ENCODE results near the gene ZNF444. TPM values are rescaled to one million over a fixed set of nuclear protein-coding genes. Genes with fewer than 3 reads are reported as not detected.

The ZNF444 gene
- total RNA-seq, 1 experiment from 2014 or later = 31.7 TPM

GRCh38 chr19:56114051-56114777 lies 26.9 kb upstream of the ZNF444 start:
- no TSS peak for BruUV-seq (replicated peaks)
- Histone ChIP-seq H2AFZ (ENCODE audit: low read depth, low read length, poor library complexity, severe bottlenecking) (no peak overlapping the region), H3K27me3 (ENCODE audit: insufficient read depth, low read length) (no peaks in the 10 kb centered on the region), H3K27ac (ENCODE audit: low read depth, low read length) (no peak overlapping the region), H4K20me1 (ENCODE audit: insufficient read depth) (no peaks in the 10 kb centered on the region), H3K4me2 (ENCODE audit: low read length) (no peak overlapping the region), H3K36me3 (ENCODE audit: control insufficient read depth in 1 of 2, insufficient read depth in 2 of 2, low read length in 2 of 2) (0 out of 4 replicates have a peak, but pooled peaks cover 0 to 3% of the 10 kb centered on the region in 2 experiments), H3K9me2 (ENCODE audit: insufficient read depth) (no peaks in the 10 kb centered on the region), H3K9me3 (ENCODE audit: control insufficient read depth in 1 of 2, insufficient read depth in 1 of 2, low read depth in 1 of 2, low read length in 2 of 2) (no peaks in the 10 kb centered on the region), H3K9ac (ENCODE audit: low read length) (no peak overlapping the region), H3K4me1 (ENCODE audit: control insufficient read depth in 1 of 2, insufficient read depth in 2 of 2, low read length in 2 of 2) (peaks cover 2 to 6% of the 10 kb centered on the region in 2 experiments), H3K4me3 (replicated peaks in 1 of 2; ENCODE audit: low read depth in 1 of 2, low read length in 2 of 2) (no peak overlapping the region), H3K79me2 (ENCODE audit: insufficient read depth, low read length) (peaks cover 99% of the 10 kb centered on the region)
- CTCF ChIA-PET = no interaction called here
- POLR2A ChIA-PET = no interaction called here
- no peak for ATAC-seq
- intact Hi-C loops (cut with micrococcal nuclease) = no loop called here
- no peak for DNase-seq (ENCODE audit: low read depth, low spot score)
- TF ChIP-seq ZBTB33 (IDR thresholded peaks at IDR 0.05; ENCODE audit: extremely low read depth, insufficient replicate concordance, low read length) = no peak
- no peak for TF ChIP-seq ZFX (IDR thresholded peaks at IDR 0.05)
- TF ChIP-seq TCF7L2 (IDR thresholded peaks at IDR 0.05; ENCODE audit: borderline replicate concordance, extremely low read depth, insufficient read depth, insufficient read length) = no peak
- TF ChIP-seq POLR2A (IDR thresholded peaks at IDR 0.05; ENCODE audit: borderline replicate concordance, extremely low read depth, insufficient read depth, insufficient read length) = no peak
- TF ChIP-seq ELF1 (IDR thresholded peaks at IDR 0.05; ENCODE audit: borderline replicate concordance, low read depth) = no peak
- no peak for TF ChIP-seq ATF3 (IDR thresholded peaks at IDR 0.05)
- RAD21 ChIA-PET (ENCODE audit: low non-redundant PET in 1 of 2, low total read pairs in 2 of 2, uncharacterized antibody in 2 of 2, unreplicated experiment in 2 of 2) = no interaction called here

- no TSS peak for BruUV-seq (replicated peaks)
- Histone ChIP-seq H3K9me2 (ENCODE audit: insufficient read depth) (no peaks in the 10 kb centered on the region), H3K9ac (ENCODE audit: low read length) (no peak overlapping the region), H3K9me3 (ENCODE audit: control insufficient read depth in 1 of 2, insufficient read depth in 1 of 2, low read depth in 1 of 2, low read length in 2 of 2) (no peaks in the 10 kb centered on the region), H2AFZ (ENCODE audit: low read depth, low read length, poor library complexity, severe bottlenecking) (no peak overlapping the region), H3K27ac (ENCODE audit: low read depth, low read length) (no peak overlapping the region), H3K4me3 (replicated peaks in 1 of 2; ENCODE audit: low read depth in 1 of 2, low read length in 2 of 2) (no peak overlapping the region), H4K20me1 (ENCODE audit: insufficient read depth) (no peaks in the 10 kb centered on the region), H3K4me2 (ENCODE audit: low read length) (no peak overlapping the region), H3K27me3 (ENCODE audit: insufficient read depth, low read length) (no peaks in the 10 kb centered on the region), H3K4me1 (ENCODE audit: control insufficient read depth in 1 of 2, insufficient read depth in 2 of 2, low read length in 2 of 2) (peaks cover 6 to 11% of the 10 kb centered on the region in 2 experiments), H3K79me2 (ENCODE audit: insufficient read depth, low read length) (peaks cover 99% of the 10 kb centered on the region), H3K36me3 (ENCODE audit: control insufficient read depth in 1 of 2, insufficient read depth in 2 of 2, low read length in 2 of 2) (0 out of 4 replicates have a peak, but pooled peaks cover 0 to 3% of the 10 kb centered on the region in 2 experiments)
- ATAC-seq = no peak
- ChIA-PET POLR2A (no interaction called here), RAD21 (ENCODE audit: low non-redundant PET in 1 of 2, low total read pairs in 2 of 2, uncharacterized antibody in 2 of 2, unreplicated experiment in 2 of 2) (no interaction called here), CTCF (no interaction called here)
- DNase-seq (ENCODE audit: low read depth, low spot score) = no peak
- intact Hi-C loops (cut with micrococcal nuclease) = no loop called here
- no peak for TF ChIP-seq REST (IDR thresholded peaks at IDR 0.05; ENCODE audit: low read depth)
- TF ChIP-seq SP1 (IDR thresholded peaks at IDR 0.05; ENCODE audit: low read depth) = no peak
- no peak for TF ChIP-seq TCF7L2 (IDR thresholded peaks at IDR 0.05; ENCODE audit: borderline replicate concordance, extremely low read depth, insufficient read depth, insufficient read length)
- TF ChIP-seq EZH2 (IDR thresholded peaks at IDR 0.05) = no peak
- TF ChIP-seq POLR2AphosphoS5 (IDR thresholded peaks at IDR 0.05; ENCODE audit: low read depth, low read length) = no peak
- TF ChIP-seq POLR2A (IDR thresholded peaks at IDR 0.05; ENCODE audit: borderline replicate concordance, extremely low read depth, insufficient read depth, insufficient read length) = no peak
- TF ChIP-seq ZNF274 (IDR thresholded peaks at IDR 0.05; ENCODE audit: low read depth, low read length) = no peak
- TF ChIP-seq EZH2phosphoT487 (IDR thresholded peaks at IDR 0.05; ENCODE audit: borderline replicate concordance) = no peak
- TF ChIP-seq RAD21 (IDR thresholded peaks at IDR 0.05; ENCODE audit: low read depth) = no peak
- TF ChIP-seq CBX3 (IDR thresholded peaks at IDR 0.05; ENCODE audit: low read depth) = no peak
These were observed 26.3 kb upstream of the ZNF444 start for GRCh38 chr19:56114778-56115110.
